OCI-LY1 (cell line): ENCODE data around the gene ZNF536.

Source experiments
- CTCF ChIP-seq: fragments of 200-600 bp; sonication (generic), shearing (Covaris generic); IDR thresholded peaks from 2 replicates; pipeline ENCODE4 v1.5.1; 2017; ENCODE audit warnings: mild to moderate bottlenecking, antibody characterized with exemption, low read length, moderate library complexity, mixed read lengths
- EZH2 ChIP-seq: fragments of 200-600 bp; sonication (generic), shearing (Covaris generic); IDR thresholded peaks from 2 replicates; pipeline ENCODE4 v1.8.0; 2017; ENCODE audit warnings: borderline replicate concordance, mixed run types, mild to moderate bottlenecking, antibody characterized with exemption, low read length, moderate library complexity, mixed read lengths

GRCh38 chr19:30447553-30447870 is 75.3 kb downstream of the ZNF536 start:
- TF ChIP-seq CTCF (no peak), EZH2 (no peak)
